Renal cortex interstitium (tissue), 11 donors: ENCODE data around the gene PCSK6. TPM values are rescaled to one million over a fixed set of nuclear protein-coding genes. Genes with fewer than 3 reads are reported as not detected.
"Not testable (repeated sequence)": the region's sequence is repeated elsewhere in the genome, so short reads cannot be mapped to it uniquely, and the experiment has no call there.

Experiments
- DNase-seq, 11 donors: peaks; one replicate each; pipeline ENCODE4 v3.0.0-alpha.2; 2013; ENCODE audit warnings: low read depth in 9 of 11, low spot score in 4 of 11; ENCODE audit errors: extremely low read depth in 1 of 11
- polyA plus RNA-seq, 3 donors: library from polyadenylated mRNA; unstranded; fragments of 120-200 nt; gene quantifications; one replicate each; pipeline ENCODE4 v1.2.1, GENCODE V29; 2013; ENCODE audit not compliant: insufficient read length in 3 of 3

Gene PCSK6
- polyA plus RNA-seq, 3 donors = 7.2 to 8.4 (median 8.3) TPM

DNA sequence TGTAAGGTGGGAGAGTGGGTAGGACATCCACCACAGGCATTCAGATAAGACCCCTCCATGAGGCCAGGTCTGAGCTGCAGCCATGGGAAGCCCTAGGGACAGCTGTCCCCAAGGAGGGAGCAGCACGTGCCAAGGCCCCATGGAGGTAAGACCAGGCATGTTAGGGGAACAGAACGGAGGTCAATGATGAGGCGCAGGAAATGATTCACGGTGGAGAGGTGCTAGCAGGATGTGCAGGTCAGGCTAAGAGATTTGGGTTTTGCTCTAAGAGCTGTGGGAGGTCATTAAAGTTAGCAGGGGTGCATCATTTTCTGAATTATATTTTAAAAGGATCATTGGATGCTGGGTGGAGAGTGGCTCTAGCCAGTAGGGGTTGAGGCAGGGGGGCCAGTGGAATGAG lies 128.1 kb downstream of the PCSK6 start:
- DNase-seq = no peak

GRCh38 chr15:101359365-101359947 lies 130.1 kb downstream of the PCSK6 start:
- DNase-seq = no peak

GRCh38 chr15:101358895-101359294 lies 130.6 kb downstream of the PCSK6 start:
- DNase-seq = no peak

DNA sequence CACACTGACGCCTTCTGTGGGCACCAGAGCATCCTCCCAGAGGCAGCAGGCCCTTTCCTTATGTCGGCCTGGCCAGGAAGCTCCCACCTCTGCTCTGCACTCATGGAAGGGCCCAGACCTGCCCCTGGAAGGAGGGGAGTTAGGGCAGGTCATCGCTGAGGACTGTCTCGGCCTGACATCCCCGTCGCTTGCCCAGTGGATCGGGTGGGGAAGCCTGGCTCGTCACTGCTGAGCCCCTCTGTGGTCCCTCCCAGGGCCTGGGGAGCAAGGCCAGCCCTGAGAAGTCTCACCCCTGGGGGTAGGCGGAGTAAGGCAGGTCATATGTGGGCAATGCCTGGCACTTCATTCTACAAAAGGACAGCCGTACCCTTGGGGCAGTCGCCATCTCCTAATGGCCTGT lies 131.6 kb downstream of the PCSK6 start:
- no peak for DNase-seq

DNA sequence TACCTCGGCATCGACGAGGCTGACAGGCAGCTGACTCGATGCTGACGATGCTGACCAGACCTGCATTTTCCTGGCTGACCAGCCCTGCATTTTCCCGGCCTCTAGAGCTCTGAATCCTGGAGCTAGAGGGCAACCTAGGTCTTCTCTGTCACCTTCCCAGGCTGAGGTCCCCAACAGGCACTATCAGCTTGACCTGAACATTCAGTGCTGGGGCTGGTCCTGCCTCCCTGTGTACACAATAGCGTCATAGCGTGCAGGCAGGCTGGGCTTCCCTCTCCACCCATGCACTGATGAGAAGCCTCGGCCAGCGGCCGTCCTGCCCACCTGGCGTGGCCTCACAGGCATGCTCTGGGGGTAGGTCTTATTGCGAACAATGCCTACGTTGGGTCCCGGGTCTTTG lies 132.2 kb downstream of the PCSK6 start:
- no peak for DNase-seq

GRCh38 chr15:101356512-101357172 lies 132.9 kb downstream of the PCSK6 start:
- DNase-seq = not testable (repeated sequence)

DNA sequence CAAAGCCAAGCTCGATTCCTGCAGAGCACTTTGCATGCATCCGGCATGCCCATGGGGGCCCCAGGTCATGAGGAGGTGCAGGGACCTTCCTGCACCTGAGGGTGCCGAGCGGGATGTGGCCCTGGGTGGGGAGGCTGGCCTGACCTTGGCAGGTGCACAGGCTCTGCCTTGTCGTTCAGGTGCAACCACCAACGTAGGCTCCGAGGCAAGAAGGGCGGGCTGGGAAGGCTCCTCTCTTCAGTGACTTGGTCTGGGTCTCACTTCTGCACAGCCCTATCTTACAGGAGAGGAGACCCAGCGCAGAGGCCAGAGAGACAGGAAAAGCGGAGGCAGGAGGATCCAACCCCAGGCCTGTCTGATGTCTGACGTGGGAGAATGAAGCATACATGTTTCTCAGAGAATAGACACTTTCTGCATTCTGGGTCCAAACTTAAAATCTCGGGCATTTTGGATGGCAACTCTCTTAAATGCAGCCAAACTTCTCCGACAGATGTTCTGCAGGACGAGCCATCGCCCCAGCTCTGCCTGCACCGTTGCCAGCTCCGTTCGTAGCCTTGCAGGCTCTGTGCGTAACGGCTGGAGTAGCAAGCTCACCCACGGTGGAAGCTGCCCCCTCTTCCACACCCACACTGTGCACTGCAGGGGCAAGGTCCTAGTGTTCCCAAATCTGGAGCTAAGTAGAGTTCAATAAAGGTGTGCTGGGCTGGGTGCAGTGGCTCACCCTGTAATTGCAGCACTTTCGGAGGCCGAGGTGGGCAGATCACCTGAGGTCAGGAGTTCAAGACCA lies 133.6 kb downstream of the PCSK6 start:
- no peak for DNase-seq

- no peak for DNase-seq
Measured at GRCh38 chr15:101354891-101355623, 134.4 kb downstream of the PCSK6 start.

DNA sequence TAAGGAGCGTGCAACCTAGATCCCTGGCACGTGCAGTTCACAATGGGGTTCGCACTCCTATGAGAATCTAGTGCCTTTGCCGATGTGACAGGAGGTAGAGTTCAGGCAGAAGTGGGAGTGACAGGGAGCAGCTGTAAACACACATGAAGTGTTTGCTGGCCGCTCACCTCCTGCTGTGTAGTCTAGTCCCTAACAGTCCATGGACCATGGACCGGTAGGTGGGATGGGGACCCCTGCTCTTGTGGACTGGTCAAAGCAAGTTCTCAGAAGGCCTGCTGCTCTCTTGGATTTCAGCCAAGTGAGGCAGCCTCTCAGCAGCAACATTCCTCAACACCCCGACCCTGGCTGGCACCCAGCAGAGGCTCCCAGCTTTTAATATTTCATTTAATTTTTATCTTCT lies 136.3 kb downstream of the PCSK6 start:
- no peak for DNase-seq

GRCh38 chr15:101351736-101352135 lies 137.8 kb downstream of the PCSK6 start:
- DNase-seq = no peak

- DNase-seq = no peak
Measured at GRCh38 chr15:101349047-101349951, 140.2 kb downstream of the PCSK6 start.

- DNase-seq = no peak
Measured at GRCh38 chr15:101348643-101349042, 140.9 kb downstream of the PCSK6 start.

GRCh38 chr15:101348015-101348414 lies 141.5 kb downstream of the PCSK6 start:
- no peak for DNase-seq

GRCh38 chr15:101347454-101347853 lies 142.1 kb downstream of the PCSK6 start:
- no peak for DNase-seq

DNA sequence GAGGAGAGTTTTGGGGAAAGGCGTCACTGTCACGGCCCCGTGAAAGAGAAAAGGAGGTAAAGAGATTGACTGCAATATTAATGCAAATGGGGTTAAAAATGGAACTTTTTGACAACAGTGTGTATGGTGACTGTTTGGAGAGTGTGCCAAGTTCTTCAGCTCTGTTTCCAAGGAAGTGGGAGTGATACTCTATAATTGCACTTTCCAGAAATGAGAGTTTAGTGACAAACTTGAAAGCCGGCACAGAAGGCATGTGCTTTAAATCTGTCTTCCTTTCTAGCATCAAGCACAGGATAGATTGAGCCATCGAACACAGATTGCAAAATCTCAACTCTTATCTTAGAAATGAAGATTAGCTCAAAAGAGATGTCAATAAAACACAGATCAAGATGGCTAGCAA lies 142.6 kb downstream of the PCSK6 start:
- no peak for DNase-seq

DNA sequence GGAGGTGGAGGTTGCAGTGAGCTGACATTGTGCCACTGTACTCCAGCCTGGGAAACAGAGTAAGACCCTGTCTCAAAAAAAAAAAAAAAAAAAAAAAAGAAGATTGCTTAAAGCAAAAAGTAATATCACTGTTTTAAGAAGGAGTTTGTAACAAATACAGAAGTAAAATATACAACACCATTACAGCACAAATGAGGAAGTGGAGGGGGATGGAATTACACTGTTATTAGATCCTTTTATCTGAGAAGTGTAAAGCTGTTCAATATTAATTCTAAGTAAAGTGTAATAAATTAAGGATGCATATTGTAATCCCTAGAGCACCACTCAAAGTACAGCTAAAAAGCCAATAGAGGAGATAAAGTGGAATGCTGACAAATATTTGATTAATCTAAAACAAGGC lies 147.5 kb downstream of the PCSK6 start:
- no peak for DNase-seq

- DNase-seq = no peak
Measured at GRCh38 chr15:101338502-101339057, 150.9 kb downstream of the PCSK6 start.

DNA sequence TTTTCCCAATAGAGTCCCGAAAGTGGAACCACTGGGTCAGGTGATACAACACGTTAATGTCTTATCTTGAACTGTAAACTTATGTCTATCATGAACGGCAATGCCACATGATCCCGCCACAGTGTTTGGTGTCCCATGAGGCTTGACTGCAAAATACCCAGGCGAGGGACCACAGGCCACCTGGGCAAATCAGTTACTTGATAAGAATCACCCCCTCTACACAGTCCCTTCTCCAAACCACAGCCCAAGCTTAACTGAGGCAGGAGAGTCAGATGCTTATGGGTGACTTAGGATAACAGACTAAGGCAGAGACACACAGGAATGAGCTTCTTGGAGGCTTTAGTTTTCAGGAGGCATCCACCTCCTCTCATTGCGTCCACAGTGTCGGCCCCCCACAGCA lies 151.5 kb downstream of the PCSK6 start:
- no peak for DNase-seq
